HG03097 (cell line): ENCODE data around the gene METTL23.
"Not testable (repeated sequence)": the region's sequence is repeated elsewhere in the genome, so short reads cannot be mapped to it uniquely, and the experiment has no call there.

Experiments used
- ATAC-seq: cut with Tn5 transposase; IDR thresholded peaks from one replicate; pipeline ENCODE4 v1.9.1; 2021; ENCODE audit not compliant: unreplicated experiment, low FRiP score

METTL23 gene

DNA sequence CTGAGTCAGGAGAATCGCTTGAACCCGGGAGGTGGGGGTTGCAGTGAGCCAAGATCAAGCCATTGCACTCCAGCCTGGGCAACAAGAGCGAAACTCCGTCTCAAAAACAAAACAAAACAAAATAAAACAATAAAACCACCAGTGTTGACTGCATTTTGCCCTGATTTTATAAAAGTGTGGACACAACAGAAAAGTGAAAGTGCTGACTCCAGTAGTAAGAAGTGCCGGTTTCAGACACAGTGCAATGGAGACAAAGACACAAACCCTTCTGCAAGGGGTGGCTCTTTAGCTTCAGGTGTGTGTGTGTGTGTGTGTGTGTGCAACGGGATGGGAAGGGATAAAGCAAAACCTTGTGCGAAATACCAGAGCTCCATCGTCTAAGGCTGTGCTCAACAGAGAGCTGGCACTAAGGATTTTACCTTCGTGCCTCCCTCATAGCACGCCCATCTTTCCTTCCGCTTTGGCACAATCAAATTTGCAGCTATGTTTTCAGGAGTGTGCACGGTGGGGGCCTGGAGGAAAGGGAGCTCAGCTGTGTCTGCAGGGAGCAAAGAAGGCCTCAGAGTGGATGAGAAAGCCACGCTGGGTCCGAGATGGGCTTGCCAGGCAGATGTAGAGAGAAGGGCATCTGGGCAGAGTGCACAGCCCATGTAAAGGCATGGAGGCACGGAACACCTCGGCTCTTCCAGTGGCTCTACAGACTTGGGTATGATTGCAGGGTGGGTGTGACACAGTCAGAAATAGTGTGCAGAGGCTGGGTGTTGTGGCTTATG lies 31.4 kb upstream of the METTL23 start:
- ATAC-seq = no peak

DNA sequence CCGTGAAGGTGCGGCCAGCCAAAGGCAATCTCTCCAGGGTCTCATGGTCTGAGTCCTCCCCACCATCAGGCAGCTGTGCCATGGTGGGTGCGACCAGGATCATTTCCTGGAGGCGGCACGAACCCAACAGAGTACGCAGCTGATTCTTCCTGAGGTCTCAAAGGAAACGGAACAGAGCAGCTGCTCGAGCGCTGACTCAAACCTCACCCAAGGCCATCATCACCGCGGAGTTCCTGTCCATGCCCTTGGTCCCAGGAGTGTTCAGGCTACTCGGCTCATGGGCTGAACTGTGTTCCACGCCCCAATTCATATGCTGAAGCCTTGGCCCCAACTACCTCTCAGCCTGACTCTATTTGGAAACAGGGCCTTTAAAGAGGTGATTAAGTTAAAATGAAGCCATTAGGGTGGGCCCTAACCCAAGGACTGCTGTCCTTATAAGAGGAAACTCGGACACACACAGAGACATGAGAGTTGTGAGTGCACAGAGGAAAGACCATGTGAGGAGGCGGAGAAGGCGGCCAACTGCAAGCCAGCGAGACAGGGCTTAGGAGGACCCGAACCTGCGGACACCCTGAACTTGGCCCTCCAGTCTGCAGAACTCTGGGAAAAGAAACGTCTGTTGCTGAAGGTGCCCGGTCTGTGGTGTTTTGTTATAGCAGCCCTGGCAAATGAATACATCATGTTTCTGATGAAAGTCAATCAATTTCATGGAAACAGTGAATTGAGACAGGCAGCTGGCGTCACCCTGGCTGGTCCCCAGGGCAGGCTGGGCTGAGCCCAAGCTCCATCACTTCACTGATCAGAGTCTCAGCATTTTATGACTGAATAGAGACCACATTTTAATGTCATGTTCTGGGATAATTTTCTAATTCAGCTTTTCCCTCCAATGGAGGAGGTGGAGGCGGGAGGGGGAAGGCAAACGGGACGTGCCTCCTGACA lies 29.6 kb upstream of the METTL23 start:
- ATAC-seq = peak; percentile 68

DNA sequence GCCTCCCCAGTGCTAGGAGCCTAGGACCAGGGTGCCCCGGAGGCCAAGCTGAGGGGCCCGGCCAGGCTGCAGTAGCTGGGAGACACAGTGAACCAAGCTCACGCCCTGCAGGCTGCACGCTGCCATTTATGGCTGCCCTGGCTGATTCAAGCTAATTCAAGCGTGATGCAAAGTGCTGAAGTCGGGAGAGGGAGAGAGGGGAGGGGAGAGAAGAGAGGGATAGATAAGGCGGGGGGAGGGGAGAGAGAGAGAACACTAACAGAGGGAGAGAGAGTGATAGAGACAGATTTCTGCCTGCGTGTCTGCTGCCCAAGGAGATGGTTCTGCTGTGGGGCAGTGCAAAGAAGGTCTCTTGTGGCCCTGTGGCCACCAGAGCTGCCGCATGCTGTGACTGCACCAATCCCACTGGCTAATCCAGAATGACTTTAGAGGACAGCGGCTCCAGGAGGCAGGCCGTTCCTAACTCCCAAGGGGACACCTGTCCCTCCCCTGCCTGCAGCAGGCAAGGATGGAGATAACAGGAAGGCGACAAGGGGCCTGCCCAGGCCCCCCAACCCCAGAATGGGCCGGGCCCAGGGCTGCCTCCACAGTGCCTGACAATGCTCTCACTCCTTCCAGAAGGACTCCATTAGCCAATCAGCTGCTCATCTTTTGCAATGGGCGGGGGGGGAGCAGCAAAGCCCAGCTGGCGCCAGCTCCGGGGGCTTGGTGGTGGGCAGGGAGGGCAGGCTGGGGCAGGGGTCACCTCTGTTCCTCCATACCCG lies 28.8 kb upstream of the METTL23 start:
- ATAC-seq = no peak

DNA sequence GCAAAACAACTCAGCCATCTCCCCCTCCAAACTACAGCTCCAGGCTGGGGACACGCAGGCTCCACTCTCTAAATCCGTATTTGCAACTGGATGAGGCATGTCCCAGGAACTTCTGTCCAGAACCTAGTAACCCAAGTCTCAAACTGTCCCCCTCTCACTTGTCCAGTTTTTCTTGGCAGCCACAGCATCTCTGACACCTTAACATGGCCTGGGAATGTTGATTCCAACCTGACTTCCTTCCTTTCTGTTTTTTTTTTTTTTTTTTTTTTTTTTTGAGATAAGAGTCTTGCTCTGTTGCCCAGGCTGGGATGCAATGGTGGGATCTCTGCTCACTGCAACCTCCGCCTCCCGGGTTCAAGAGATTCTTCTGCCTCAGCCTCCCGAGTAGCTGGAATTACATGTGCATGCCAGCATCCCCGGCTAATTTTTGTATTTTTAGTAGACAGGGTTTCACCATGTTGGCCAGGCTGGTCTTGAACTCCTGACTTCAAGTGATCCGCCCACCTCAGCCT lies 28.1 kb upstream of the METTL23 start:
- ATAC-seq = not testable (repeated sequence)

DNA sequence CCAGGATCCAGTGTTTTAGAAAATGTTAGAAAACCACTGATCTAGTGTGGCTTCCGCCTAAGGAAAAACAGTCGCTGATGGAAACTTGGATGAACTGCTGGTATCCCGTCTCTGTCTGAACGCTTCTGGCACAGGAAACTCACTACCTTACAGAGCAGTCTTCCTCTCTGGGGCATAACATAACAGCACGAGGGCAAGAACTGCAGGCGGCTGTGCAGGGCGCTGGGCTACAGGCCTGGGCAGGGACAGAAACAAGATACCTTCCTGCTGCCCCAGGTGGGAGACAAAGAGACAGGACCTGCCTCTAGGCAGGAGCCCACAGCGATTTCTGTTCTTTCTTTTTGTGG lies 26.4 kb upstream of the METTL23 start:
- ATAC-seq = no peak

DNA sequence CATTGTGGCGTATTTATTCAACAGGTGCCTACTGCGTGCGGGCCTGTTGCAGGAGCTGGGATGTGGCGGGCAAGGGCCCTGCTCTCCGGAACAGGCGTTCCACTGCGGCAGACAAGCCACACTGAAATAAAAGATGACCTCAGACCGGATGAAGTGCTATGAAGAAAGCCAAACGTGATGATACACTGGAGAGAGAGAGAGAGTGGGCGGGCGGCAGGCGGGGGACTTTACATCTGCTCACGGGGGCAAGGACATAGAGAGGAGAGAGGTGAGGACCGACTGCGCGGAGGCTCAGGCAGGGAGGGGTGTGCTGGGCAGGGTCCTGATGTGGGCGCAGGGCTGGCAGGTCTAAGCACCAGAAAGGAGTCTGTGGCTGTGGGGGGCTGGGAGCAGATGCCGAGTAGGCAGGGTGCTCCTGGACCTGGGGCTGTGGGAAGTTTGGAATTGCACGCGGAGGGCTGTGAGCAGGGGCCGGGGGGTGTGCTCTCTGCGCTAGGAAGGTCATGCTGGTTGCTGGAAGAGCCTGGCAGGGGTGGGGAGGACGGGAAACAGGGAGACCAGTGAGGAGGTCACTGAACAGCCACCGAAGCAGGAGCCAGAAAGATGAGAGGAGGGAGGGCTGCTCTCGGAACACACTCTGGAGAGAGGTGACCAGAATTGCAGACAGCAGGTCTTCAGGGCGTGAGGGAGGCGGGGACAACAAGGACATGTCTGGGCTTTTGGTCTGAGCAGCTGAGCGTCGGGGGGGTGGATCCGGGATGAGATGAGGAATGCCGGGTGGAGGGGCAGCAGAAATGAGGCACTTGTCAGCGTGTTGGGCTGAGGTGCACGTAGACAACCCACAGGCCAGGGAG lies 25.8 kb upstream of the METTL23 start:
- ATAC-seq = no peak

DNA sequence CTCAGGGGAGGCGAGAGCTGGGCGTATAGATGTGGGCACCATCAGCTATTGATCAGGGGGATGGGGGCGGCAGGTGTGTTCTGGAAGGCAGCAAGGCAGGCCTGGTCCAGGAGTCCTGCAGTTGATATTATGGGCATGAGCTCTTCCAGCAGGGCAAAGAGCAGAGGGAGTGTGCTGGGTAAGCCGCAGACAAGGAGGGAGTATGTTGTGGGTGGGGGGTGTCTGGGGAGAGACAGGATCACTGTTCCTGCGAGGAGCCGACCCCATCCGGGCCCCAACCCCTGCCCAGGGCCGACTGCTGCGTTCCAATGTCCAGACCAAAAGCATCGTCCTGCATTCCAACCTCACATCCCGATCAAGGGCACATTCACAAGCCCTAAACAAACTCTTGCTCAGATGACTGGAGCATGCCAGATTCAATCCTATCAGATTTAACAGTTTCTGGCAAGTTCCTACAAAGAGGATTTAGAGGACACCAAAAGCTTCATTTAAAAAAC lies 25.1 kb upstream of the METTL23 start:
- no peak for ATAC-seq

DNA sequence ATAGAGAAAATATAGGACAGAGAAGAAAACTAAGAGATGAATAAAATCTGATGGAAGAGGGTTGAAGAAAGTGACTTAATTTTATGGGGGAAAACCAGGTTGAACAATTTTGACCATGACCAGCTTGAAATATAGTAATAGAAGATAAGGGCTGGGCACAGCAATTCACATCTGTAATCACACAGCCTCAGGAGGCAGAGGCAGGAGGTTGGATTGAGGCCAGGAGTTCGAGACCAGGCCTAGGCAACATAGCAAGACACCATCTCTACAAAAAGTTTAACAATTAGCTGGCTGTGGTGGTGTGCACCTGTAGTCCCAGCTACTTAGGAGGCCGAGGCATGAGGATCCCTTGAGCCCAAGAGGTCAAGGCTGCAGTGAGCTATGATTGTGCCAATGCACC lies 24.6 kb upstream of the METTL23 start:
- no peak for ATAC-seq

DNA sequence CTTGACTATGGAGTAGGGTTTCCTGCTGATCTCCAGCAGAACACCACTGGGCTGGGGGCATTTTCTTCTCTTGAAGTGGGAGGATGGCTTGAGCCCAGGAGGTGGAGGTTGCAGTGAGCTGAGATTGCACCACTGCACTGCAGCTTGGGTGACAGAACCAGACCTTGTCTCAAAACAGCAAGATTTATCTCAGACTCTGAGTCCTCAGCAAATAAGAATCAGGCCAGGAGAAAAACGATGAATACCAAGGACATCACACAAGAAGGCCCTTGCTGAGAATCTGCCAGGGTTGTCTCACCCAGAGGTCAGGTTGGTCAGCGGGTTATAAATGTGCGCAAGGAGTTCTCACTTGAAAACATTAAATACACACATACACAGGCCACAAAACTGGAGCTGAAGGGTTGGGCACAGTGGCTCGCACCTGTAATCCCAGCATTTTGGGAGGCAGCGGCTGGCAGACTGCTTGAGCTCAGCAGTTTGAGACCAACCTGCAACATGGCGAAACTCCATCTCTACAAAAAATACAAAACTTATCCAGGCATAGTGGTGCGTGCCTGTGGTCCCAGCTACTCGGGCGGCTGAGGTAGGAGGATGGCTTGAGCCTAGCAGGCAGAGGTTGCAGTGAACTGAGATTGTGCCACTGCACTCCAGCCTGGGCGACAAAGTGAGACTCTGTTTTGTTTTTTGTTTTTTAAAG lies 23.6 kb upstream of the METTL23 start:
- no peak for ATAC-seq

DNA sequence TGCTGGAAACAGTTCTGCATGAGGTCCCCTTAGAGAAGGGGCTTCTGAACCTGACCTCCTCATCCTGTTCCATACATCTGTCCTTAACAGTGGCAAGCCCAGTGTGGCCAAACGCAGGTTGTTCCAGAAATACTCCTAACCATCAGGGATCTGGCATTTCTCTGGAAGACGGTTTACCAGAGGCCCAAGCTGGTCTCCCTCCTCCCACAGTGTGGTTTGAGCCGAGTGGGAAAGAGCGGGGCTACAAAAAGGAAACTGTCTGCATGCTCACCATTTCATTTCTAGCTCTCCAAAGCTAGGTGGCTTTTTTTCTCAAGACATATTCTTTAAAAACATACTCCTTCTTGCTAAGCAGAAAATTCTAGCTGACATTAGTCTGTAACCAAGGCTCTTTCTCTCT lies 21.8 kb upstream of the METTL23 start:
- ATAC-seq = no peak

DNA sequence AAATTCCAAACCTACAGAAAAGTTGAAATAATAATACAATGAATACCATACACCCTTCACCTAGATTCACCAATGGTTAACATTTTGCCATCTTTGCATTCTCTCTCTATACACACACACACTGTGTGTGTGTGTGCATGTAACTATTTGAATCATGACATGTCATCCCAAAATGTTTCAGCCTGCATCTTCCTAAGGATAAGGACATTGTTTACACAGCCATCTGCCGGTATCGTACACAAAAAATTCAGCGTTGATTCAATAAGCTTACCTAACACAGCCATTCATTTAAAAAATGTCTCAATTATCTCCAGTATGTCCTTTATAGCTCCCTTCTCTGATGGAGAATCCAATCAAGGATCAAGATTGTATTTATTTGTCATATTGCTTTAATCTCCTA lies 19.8 kb upstream of the METTL23 start:
- ATAC-seq = no peak

DNA sequence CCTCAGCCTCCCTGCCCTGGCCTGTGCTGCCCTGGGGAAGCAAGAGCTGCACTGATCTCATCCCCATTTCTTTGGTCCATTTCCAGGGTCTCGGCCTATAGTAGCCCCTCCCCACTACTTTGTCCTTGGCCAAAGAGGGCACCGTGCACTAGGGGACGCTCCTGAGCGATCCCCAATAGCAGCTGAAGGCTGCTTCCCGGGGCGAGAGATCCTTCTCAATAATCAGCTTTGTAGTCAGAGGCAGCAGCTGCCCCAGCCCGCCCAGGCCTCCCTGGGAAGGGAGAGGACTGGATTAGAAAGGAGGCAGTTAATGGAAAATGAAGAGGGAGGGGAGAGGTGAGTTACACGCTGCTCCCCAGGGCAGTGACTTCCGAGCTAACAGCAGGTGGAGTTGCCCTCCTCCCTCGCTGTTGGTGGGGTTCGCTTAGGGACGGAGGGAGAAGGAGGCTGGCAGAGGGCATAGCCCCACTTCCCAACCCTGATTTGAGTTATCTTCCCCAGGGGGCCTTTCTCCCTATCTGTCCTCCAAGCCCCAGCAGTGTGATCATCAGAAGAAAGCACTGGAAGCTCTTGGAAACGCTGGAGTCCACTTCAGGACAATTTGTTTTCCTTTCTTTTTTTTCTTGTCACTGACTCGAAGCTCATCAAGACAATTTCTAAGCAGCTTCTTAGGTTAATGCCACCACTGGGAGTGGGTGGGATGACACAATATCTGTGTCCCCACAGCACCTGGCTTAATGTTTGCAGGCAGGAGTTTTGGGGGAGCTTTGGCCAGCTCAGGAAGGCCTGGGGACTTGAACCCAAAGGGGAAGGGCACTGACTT lies 18.4 kb upstream of the METTL23 start:
- no peak for ATAC-seq

DNA sequence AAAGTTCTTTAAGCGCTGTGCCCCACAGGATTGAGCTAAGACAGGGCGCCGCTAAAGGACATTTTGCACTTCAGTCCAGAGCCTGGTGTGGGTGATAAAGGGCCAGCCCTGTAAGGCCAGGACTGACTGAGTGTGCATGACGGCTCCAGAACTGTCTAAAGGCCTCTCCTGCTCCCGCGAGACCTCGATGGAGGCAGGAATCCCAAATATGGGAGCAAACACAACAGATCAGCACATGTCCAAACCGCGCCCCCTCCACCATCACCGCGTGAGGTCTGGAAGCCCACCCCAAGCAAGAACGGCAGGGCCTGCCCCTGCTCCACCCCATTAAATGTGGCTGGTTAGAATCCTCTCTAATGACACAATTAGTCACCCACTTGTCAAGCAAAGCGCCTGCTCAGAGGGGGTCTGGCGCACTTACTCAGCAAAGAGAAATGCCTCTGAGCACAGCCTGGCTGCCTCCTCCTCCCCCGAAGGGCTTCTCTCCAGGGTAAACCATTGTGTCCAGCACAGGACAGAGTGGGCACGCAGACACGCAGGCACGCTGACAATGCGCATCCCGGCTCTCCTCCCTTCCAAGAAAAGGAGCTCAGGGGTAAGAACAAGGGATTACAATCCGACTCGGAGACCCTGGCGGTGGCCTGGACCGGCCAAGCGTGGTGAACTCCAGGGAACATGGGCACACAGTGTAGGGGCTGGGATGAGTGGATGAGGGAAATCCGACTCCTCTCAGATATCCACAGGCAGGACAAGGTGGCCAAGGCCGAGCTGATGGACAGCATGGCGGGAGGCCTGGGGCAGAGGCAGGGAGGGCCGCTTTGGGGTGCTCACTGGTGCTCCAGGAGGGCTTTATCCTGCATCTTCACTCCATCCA lies 17.3 kb upstream of the METTL23 start:
- ATAC-seq = no peak

DNA sequence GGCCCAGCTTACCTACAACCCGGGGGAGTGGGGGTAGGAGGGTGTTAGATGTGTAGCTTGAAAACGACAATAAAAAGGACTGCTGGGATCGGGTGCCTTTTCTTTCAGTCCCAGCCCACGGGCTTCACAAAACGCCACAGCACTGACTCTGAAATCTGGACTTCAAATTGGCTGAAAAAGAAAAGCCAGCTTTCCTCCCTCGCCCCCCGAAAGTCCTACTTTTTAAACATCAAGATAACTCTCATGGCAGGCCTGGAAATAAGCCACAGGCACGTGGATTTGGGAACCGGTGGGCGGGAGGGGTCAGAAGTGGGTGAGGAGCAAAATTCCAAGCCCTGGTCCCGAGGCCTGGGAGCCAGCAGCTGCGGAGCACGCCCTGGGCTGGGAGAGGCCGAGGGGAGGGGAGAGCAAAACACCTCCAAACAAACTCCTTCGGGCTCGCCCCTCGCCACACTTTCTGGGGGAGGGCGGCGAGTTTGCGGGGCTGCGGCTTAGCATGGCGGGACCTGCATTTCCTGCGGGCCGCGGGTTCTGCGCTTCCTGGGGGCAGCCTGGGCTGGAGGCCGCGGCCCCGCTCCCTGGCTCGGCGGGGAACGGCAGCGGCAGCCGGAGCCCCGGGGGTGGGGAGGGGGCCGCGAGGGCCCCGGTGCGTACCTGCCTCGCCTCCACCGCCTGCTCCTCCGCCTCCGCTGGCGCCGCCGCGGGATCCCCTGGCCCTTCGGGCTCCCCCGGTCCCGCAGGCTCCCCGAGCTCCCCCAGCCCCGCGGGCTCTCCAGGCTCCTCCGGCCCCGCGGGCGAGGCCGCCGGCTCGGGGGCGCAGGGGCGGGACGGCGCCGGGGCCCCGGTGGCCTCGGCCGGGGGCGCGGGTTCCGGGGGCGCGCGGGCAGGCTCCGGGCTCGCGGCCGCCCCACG lies 16.4 kb upstream of the METTL23 start:
- not testable (repeated sequence) for ATAC-seq

DNA sequence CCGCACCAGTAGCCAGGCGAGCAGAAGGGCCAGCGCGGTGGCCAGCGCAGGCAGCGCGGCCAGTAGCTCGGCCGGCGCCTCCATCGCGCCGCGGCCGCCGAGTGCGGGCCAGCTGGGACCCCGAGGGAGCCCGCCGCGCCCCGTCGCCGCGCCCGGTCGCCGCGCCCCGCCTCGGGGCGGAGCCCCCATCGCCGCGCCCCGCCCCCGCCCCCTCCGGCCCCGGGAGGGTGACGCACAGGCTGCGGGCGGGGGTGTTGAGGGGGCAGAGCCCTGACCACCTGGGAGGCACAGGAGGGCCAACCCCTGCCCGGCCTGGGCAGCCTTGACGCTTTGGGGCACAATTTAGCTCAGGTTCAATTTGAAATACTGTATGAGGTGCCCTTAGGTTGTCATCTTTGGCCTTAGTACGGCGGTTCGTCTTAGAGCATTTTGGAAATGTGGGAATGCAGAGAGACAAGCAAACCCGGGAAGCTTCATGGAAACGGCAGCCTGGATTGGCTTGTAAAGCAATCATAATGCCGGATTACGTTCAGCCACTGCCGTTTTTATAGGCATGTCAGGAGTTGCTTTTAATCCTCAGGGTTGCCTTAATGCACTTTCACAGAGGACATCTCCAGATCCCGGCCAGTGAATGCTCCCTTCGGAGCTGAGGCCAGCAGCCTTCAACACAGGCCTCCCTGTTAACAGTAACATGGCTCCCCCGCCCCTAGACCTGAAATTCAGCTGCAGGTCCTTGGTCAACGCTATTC lies 15.6 kb upstream of the METTL23 start, which contains the start of gene MXRA7:
Gene MXRA7, minus strand, starts transcription at position 103 of the 749 bp plus-strand sequence. Its CDS starts 19 bp downstream, at position 84.
- ATAC-seq = no peak

DNA sequence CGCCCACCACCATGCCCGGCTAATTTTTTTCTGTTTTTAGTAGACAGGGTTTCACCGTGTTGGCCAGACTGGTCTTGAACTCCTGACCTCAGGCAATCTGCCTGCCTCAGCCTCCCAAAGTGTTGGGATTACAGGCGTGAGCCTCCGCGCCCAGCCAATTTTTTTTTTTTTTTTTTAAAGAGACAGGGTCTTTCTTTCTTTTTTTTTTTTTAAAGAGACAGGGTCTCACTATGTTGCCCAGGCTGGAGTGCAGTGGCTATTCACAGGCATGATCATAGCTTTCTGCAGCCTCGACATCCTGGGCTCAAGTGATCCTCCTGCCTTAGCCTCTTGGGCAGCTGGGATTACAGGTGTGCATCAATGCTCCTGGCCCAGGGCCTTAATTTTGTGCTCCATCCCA lies 14.3 kb upstream of the METTL23 start:
- not testable (repeated sequence) for ATAC-seq
